Urinary bladder (tissue), 4 donors: ENCODE data around the gene ZC3H13. TPM values are rescaled to one million over a fixed set of nuclear protein-coding genes. Genes with fewer than 3 reads are reported as not detected.

Experiments used
- DNase-seq: peaks from one replicate; pipeline ENCODE4 v3.0.0-alpha.2; 2015; ENCODE audit errors: extremely low spot score
- H3K27ac ChIP-seq: one replicate; pipeline ENCODE4 v1.5.1; 2013; ENCODE audit warnings: low read depth, mild to moderate bottlenecking, moderate library complexity
- H3K36me3 ChIP-seq: one replicate; pipeline ENCODE4 v1.6.1; 2013; ENCODE audit warnings: mild to moderate bottlenecking, moderate library complexity; ENCODE audit not compliant: insufficient read depth
- H3K4me1 ChIP-seq: one replicate; pipeline ENCODE4 v1.6.1; 2013; ENCODE audit warnings: mild to moderate bottlenecking, moderate library complexity; ENCODE audit not compliant: insufficient read depth
- H3K4me3 ChIP-seq: one replicate; pipeline ENCODE4 v1.5.1; 2013; ENCODE audit warnings: low read depth, low read length
- WGBS: extraction: QIAGEN DNeasy Blood & Tissue Kit; methylation state at CpG from one replicate; pipeline ENCODE4 v1.1.7; 2013; 5-methylcytosine and 5-hydroxymethylcytosine counted together
- polyA plus RNA-seq: library from polyadenylated mRNA; stranded (reverse); fragments of 200-250 nt; gene quantifications from one replicate; pipeline ENCODE4 v1.2.3, GENCODE V29; 2013
- total RNA-seq: library from RNA; depleted of rRNA; stranded (reverse); fragments of >200 nt; gene quantifications from one replicate; pipeline ENCODE4 v1.2.3, GENCODE V29; 2014
- donor health status: healthy with polysubstance abuse.
- donor health status: healthy.

The ZC3H13 gene
- total and polyA plus RNA-seq, 2 donors = 24.1 to 47.3 TPM

- Histone ChIP-seq H3K27ac (no peak overlapping the region), H3K36me3 (peaks cover 7% of the 10 kb centered on the region), H3K4me3 (no peak overlapping the region), H3K4me1 (no peaks in the 10 kb centered on the region)
- DNase-seq = no peak
- 95% methylated on average over 3 of the region's 3 CpGs for WGBS
Observed at GRCh38 chr13:45966715-45967114, 85.8 kb downstream of the ZC3H13 start.

GRCh38 chr13:45961468-45961867 is 91.1 kb downstream of the ZC3H13 start:
- peaks cover 4% of the 10 kb centered on the region for H3K36me3 ChIP-seq
- H3K4me3 ChIP-seq = no peak overlapping the region
- no peaks in the 10 kb centered on the region for H3K4me1 ChIP-seq
- WGBS = 82% methylated on average over 1 of the region's 1 CpG
- no peak for DNase-seq
- no peak overlapping the region for H3K27ac ChIP-seq

GRCh38 chr13:45954836-45955800 is 97.4 kb downstream of the ZC3H13 start:
- no peaks in the 10 kb centered on the region for H3K4me1 ChIP-seq
- H3K4me3 ChIP-seq = no peak overlapping the region
- no peak overlapping the region for H3K27ac ChIP-seq
- no peaks in the 10 kb centered on the region for H3K36me3 ChIP-seq
- WGBS = 88% methylated on average over 3 of the region's 3 CpGs
- no peak for DNase-seq

GRCh38 chr13:45953082-45953481 is 99.5 kb downstream of the ZC3H13 start:
- H3K36me3 ChIP-seq = no peaks in the 10 kb centered on the region
- no peak overlapping the region for H3K27ac ChIP-seq
- H3K4me1 ChIP-seq = no peaks in the 10 kb centered on the region
- DNase-seq = no peak
- no peak overlapping the region for H3K4me3 ChIP-seq
- WGBS = 97% methylated on average over 3 of the region's 3 CpGs

GRCh38 chr13:45951724-45952123 is 100.8 kb downstream of the ZC3H13 start:
- Histone ChIP-seq H3K4me3 (no peak overlapping the region), H3K4me1 (no peaks in the 10 kb centered on the region), H3K36me3 (no peaks in the 10 kb centered on the region), H3K27ac (no peak overlapping the region)
- WGBS = 70% methylated on average over 3 of the region's 3 CpGs
- DNase-seq = no peak

GRCh38 chr13:45951166-45951565 is 101.4 kb downstream of the ZC3H13 start:
- no peaks in the 10 kb centered on the region for H3K36me3 ChIP-seq
- no peaks in the 10 kb centered on the region for H3K4me1 ChIP-seq
- no peak overlapping the region for H3K27ac ChIP-seq
- DNase-seq = no peak
- no peak overlapping the region for H3K4me3 ChIP-seq

- no peak for DNase-seq
- H3K4me1 ChIP-seq = no peaks in the 10 kb centered on the region
- no peak overlapping the region for H3K27ac ChIP-seq
- no peak overlapping the region for H3K4me3 ChIP-seq
- H3K36me3 ChIP-seq = no peaks in the 10 kb centered on the region
- WGBS = 50% methylated on average over 4 of the region's 4 CpGs
Observed at GRCh38 chr13:45950386-45951000, 102.1 kb downstream of the ZC3H13 start.

- 70% methylated on average over 1 of the region's 1 CpG for WGBS
- H3K4me3 ChIP-seq = no peak overlapping the region
- no peak overlapping the region for H3K27ac ChIP-seq
- H3K36me3 ChIP-seq = no peaks in the 10 kb centered on the region
- DNase-seq = no peak
- H3K4me1 ChIP-seq = no peaks in the 10 kb centered on the region
Observed at GRCh38 chr13:45949161-45949560, 103.4 kb downstream of the ZC3H13 start.

- WGBS = 31% methylated on average over 2 of the region's 2 CpGs
- no peak for DNase-seq
- H3K4me1 ChIP-seq = no peaks in the 10 kb centered on the region
Observed at GRCh38 chr13:45943965-45944364, 108.6 kb downstream of the ZC3H13 start.

GRCh38 chr13:45943120-45943519 is 109.4 kb downstream of the ZC3H13 start:
- Histone ChIP-seq H3K4me1 (no peaks in the 10 kb centered on the region), H3K4me3 (no peak overlapping the region), H3K27ac (no peak overlapping the region), H3K36me3 (no peaks in the 10 kb centered on the region)
- DNase-seq = no peak
- WGBS = 48% methylated on average over 2 of the region's 2 CpGs

More at GRCh38 chr13:45943965-45944364, 108.6 kb downstream of the ZC3H13 start:
- no peaks in the 10 kb centered on the region for H3K36me3 ChIP-seq
- no peak overlapping the region for H3K27ac ChIP-seq
- no peak overlapping the region for H3K4me3 ChIP-seq

- WGBS = 80% methylated on average over 1 of the region's 1 CpG
- DNase-seq = no peak
- no peak overlapping the region for H3K27ac ChIP-seq
- no peaks in the 10 kb centered on the region for H3K4me1 ChIP-seq
- H3K36me3 ChIP-seq = no peaks in the 10 kb centered on the region
- H3K4me3 ChIP-seq = no peak overlapping the region
Observed at GRCh38 chr13:45941261-45941660, 111.3 kb downstream of the ZC3H13 start.

- Histone ChIP-seq H3K27ac (no peak overlapping the region), H3K4me1 (no peaks in the 10 kb centered on the region), H3K36me3 (no peaks in the 10 kb centered on the region), H3K4me3 (no peak overlapping the region)
- DNase-seq = no peak
- WGBS = 93% methylated on average over 2 of the region's 2 CpGs
Observed at GRCh38 chr13:45940061-45940460, 112.5 kb downstream of the ZC3H13 start.

GRCh38 chr13:45936621-45937020 is 115.9 kb downstream of the ZC3H13 start:
- Histone ChIP-seq H3K36me3 (no peaks in the 10 kb centered on the region), H3K27ac (no peak overlapping the region), H3K4me3 (no peak overlapping the region), H3K4me1 (no peaks in the 10 kb centered on the region)
- DNase-seq = no peak
- 40% methylated on average over 4 of the region's 4 CpGs for WGBS

- Histone ChIP-seq H3K4me1 (no peaks in the 10 kb centered on the region), H3K27ac (no peak overlapping the region), H3K36me3 (no peaks in the 10 kb centered on the region), H3K4me3 (no peak overlapping the region)
- 89% methylated on average over 5 of the region's 5 CpGs for WGBS
- DNase-seq = no peak
Observed at GRCh38 chr13:45934283-45934682, 118.3 kb downstream of the ZC3H13 start.
